CD14-positive monocyte (primary cell): ENCODE data around the gene MAP2. TPM values are rescaled to one million over a fixed set of nuclear protein-coding genes. Genes with fewer than 3 reads are reported as not detected.

Experiments used
- DNase-seq, 3 donors: peaks; one replicate each; pipeline ENCODE4 v3.0.0-alpha.2; 2011 to 2022
- H2AFZ ChIP-seq: 2 replicates; pipeline ENCODE4 v1.6.0; 2012; ENCODE audit warnings: mild to moderate bottlenecking, low read depth, low read length, inconsistent platforms; ENCODE audit not compliant: insufficient read depth, poor library complexity, severe bottlenecking
- H3K27ac ChIP-seq, 2 donors: 1 replicate in 1 of 2; 2 replicates in 1 of 2; pipeline ENCODE4 v1.5.1; 2012 to 2013; ENCODE audit warnings: low read length in 2 of 2, control low read depth in 1 of 2, inconsistent platforms in 1 of 2, low read depth in 1 of 2, mild to moderate bottlenecking in 1 of 2
- H3K27me3 ChIP-seq, 2 donors: one replicate each; pipeline versions ENCODE4 v1.6.0 to v1.6.1; 2011 to 2013; ENCODE audit warnings: low read length in 2 of 2; ENCODE audit not compliant: control insufficient read depth in 2 of 2, insufficient read depth in 2 of 2
- H3K36me3 ChIP-seq, 2 donors: replicated peaks in 1 of 2; 1 replicate in 1 of 2; 2 replicates in 1 of 2; pipeline versions ENCODE4 v1.5.1 to v1.6.1; 2012 to 2013; ENCODE audit warnings: low read length in 2 of 2, control low read depth in 1 of 2, inconsistent platforms in 1 of 2, mild to moderate bottlenecking in 1 of 2; ENCODE audit not compliant: insufficient read depth in 2 of 2, control insufficient read depth in 1 of 2
- H3K4me1 ChIP-seq, 2 donors: 1 replicate in 1 of 2; 2 replicates in 1 of 2; pipeline versions ENCODE4 v1.5.1 to v1.6.1; 2012 to 2013; ENCODE audit warnings: low read length in 2 of 2, control low read depth in 1 of 2, inconsistent platforms in 1 of 2, mild to moderate bottlenecking in 1 of 2, moderate library complexity in 1 of 2; ENCODE audit not compliant: insufficient read depth in 2 of 2, control insufficient read depth in 1 of 2
- H3K4me2 ChIP-seq: replicated peaks from 2 replicates; pipeline ENCODE3; 2012; ENCODE audit warnings: low read length, moderate library complexity, mild to moderate bottlenecking; ENCODE audit not compliant: poor library complexity, severe bottlenecking; ENCODE audit errors: extremely low read depth
- H3K4me3 ChIP-seq, 3 experiments: fragments of 200-600 bp in 1 of 3; sonication (generic) in 1 of 3; replicated peaks in 1 of 3; 1 replicate in 2 of 3; 2 replicates in 1 of 3; pipeline ENCODE4 v1.5.1; 2011 to 2013; ENCODE audit warnings: low read length in 3 of 3, mild to moderate bottlenecking in 3 of 3, control low read depth in 2 of 3, low read depth in 2 of 3, inconsistent platforms in 1 of 3, moderate library complexity in 1 of 3
- H3K79me2 ChIP-seq: 2 replicates; pipeline ENCODE4 v1.6.0; 2012; ENCODE audit warnings: mild to moderate bottlenecking, control low read depth, inconsistent platforms, low read length, moderate library complexity; ENCODE audit not compliant: insufficient read depth
- H3K9ac ChIP-seq: 2 replicates; pipeline ENCODE4 v1.6.0; 2017; ENCODE audit warnings: low read length, mild to moderate bottlenecking; ENCODE audit not compliant: insufficient read depth, poor library complexity, severe bottlenecking
- H3K9me3 ChIP-seq, 2 donors: replicated peaks in 1 of 2; 1 replicate in 1 of 2; 2 replicates in 1 of 2; pipeline versions ENCODE4 v1.5.1 to v1.6.1; 2012 to 2013; ENCODE audit warnings: low read length in 2 of 2, control low read depth in 1 of 2; ENCODE audit not compliant: control insufficient read depth in 1 of 2, insufficient read depth in 1 of 2
- H4K20me1 ChIP-seq: 2 replicates; pipeline ENCODE4 v1.6.0; 2012; ENCODE audit warnings: mild to moderate bottlenecking, low read length, control low read depth, moderate library complexity; ENCODE audit not compliant: insufficient read depth
- H3K27ac Mint-ChIP-seq, 7 donors: one replicate each; pipeline ENCODE4 v1.8.0; 2020; ENCODE audit warnings: mild to moderate bottlenecking in 7 of 7, mixed read lengths in 7 of 7, moderate library complexity in 6 of 7, inconsistent platforms in 2 of 7
- H3K27me3 Mint-ChIP-seq, 3 donors: one replicate each; pipeline ENCODE4 v1.8.0; 2021 to 2022; ENCODE audit warnings: low read depth in 3 of 3, mild to moderate bottlenecking in 3 of 3, mixed read lengths in 3 of 3, moderate library complexity in 3 of 3, inconsistent platforms in 1 of 3
- H3K36me3 Mint-ChIP-seq, 2 donors: one replicate each; pipeline ENCODE4 v1.8.0; 2020; ENCODE audit warnings: mixed read lengths in 2 of 2, inconsistent platforms in 1 of 2, mild to moderate bottlenecking in 1 of 2
- H3K4me1 Mint-ChIP-seq: one replicate; pipeline ENCODE4 v1.8.0; 2020; ENCODE audit warnings: mild to moderate bottlenecking, mixed read lengths
- H3K4me3 Mint-ChIP-seq, 2 donors: one replicate each; pipeline ENCODE4 v1.8.0; 2020; ENCODE audit warnings: mild to moderate bottlenecking in 2 of 2, mixed read lengths in 2 of 2, moderate library complexity in 1 of 2
- H3K9me3 Mint-ChIP-seq, 7 donors: one replicate each; pipeline ENCODE4 v1.8.0; 2020 to 2022; ENCODE audit warnings: mixed read lengths in 7 of 7, mild to moderate bottlenecking in 6 of 7, moderate library complexity in 6 of 7, inconsistent platforms in 2 of 7
- WGBS: methylation state at CpG from one replicate; pipeline ENCODE4 v1.1.5; 2013; ENCODE audit warnings: missing lambda C conversion rate; ENCODE audit not compliant: insufficient coverage; 5-methylcytosine and 5-hydroxymethylcytosine counted together
- intact Hi-C, 2 donors: fragments of 100-400 bp; cut with micrococcal nuclease; formaldehyde crosslinking; loops; one replicate each; pipeline versions ENCODE4 v1.15.0 to v1.15.1; 2023
- polyA plus RNA-seq, 3 donors: library from polyadenylated mRNA; depleted of rRNA in 1 of 3; unstranded in 2 of 3; stranded (reverse) in 1 of 3; fragments of 300-500 nt in 2 of 3; fragments of >200 nt in 1 of 3; fragmentation: Illumina TruSeq in 2 of 3; gene quantifications; 1 replicate in 2 of 3; 2 replicates in 1 of 3; pipeline ENCODE4 v1.2.3, GENCODE V29; 2012 to 2021
- TF ChIP-seq, protein P1 (sequence below): fragments of 200-600 bp; IDR thresholded peaks from one replicate; pipeline ENCODE4 v1.8.0; 2022; ENCODE audit warnings: antibody characterized with exemption, mild to moderate bottlenecking

MAP2 gene
- polyA plus RNA-seq, 3 donors, result not detected

DNA sequence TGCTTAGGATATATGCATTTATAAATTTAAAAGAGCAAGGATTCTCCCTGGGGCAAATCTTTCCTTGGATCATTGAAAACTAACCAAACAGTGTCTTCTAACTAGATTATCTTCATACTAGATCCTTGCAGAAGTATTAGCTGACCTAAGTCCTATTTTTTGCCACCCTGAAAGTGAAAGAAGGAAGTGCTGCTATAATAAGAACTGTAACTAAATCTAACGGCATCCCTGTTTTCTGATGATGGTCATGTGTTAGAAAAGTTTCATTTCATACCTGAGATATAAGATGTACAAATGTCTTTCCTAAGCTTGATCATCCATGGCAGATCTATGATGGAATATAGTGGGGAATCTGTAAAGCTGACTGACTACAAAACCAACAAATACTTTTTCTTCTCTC, 102.7 kb downstream of the MAP2 start:
- TF ChIP-seq, protein P1, sequence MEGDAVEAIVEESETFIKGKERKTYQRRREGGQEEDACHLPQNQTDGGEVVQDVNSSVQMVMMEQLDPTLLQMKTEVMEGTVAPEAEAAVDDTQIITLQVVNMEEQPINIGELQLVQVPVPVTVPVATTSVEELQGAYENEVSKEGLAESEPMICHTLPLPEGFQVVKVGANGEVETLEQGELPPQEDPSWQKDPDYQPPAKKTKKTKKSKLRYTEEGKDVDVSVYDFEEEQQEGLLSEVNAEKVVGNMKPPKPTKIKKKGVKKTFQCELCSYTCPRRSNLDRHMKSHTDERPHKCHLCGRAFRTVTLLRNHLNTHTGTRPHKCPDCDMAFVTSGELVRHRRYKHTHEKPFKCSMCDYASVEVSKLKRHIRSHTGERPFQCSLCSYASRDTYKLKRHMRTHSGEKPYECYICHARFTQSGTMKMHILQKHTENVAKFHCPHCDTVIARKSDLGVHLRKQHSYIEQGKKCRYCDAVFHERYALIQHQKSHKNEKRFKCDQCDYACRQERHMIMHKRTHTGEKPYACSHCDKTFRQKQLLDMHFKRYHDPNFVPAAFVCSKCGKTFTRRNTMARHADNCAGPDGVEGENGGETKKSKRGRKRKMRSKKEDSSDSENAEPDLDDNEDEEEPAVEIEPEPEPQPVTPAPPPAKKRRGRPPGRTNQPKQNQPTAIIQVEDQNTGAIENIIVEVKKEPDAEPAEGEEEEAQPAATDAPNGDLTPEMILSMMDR, result no peak
- Histone ChIP-seq H3K79me2 (no peaks in the 10 kb centered on the region), H3K36me3 (no peaks in the 10 kb centered on the region), H3K4me3 (peak overlapping the region; percentile 34 to 71 (median 40)), H3K4me1 (peaks cover 18 to 24% of the 10 kb centered on the region in 2 donors), H3K9me3 (no peaks in the 10 kb centered on the region), H3K4me2 (peak overlapping the region; percentile 73), H3K27ac (peak overlapping the region in 1 of 2 donors; percentile 74), H2AFZ (peak overlapping the region; percentile 45), H4K20me1 (no peaks in the 10 kb centered on the region), H3K27me3 (no peaks in the 10 kb centered on the region), H3K9ac (peak overlapping the region; percentile 2)
- intact Hi-C loops, result no loop called here
- H3K9me3 Mint-ChIP-seq, result no peaks in the 10 kb centered on the region
- no peaks in the 10 kb centered on the region for H3K36me3 Mint-ChIP-seq
- H3K4me1 Mint-ChIP-seq, result peaks cover 25% of the 10 kb centered on the region
- no CpG with 5 or more reads among the region's 1 CpG for WGBS
- DNase-seq, result peak; percentile 30 to 46 (median 41)
- peak overlapping the region; percentile 43 to 88 (median 76) for H3K27ac Mint-ChIP-seq
- peak overlapping the region; percentile 34 to 64 for H3K4me3 Mint-ChIP-seq
- no peaks in the 10 kb centered on the region for H3K27me3 Mint-ChIP-seq

DNA sequence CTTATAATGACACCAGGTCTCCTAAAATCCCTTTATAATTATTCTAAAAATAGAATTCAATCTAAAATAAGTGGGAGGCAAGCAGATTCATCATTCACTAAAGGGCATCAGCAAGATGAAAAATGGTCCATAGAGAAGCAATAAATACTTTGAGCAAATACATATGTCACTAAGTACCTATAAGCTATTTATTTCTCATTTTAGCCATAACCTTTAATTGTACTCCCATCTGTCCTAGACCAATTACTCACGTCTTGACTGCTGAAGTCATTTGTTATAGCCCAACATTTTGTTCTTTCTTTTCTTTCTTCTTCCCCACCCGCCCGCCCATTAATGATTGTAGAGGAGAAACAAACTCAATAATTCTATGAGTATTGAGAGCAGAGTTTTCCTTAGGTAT, 105.7 kb downstream of the MAP2 start:
- no peaks in the 10 kb centered on the region for H3K36me3 ChIP-seq
- DNase-seq, result no peak
- no peaks in the 10 kb centered on the region for H3K79me2 ChIP-seq
- Mint-ChIP-seq H3K9me3 (peaks cover 0 to 2% (median 0%) of the 10 kb centered on the region in 7 donors), H3K4me3 (no peak overlapping the region), H3K27me3 (peaks cover 0 to 3% (median 2%) of the 10 kb centered on the region in 3 donors), H3K27ac (no peak overlapping the region), H3K36me3 (no peaks in the 10 kb centered on the region), H3K4me1 (peaks cover 25% of the 10 kb centered on the region)
- intact Hi-C loops, result no loop called here
- no peaks in the 10 kb centered on the region for H3K27me3 ChIP-seq
- H3K9ac ChIP-seq, result no peak overlapping the region
- TF ChIP-seq, protein P1, result no peak
- no peaks in the 10 kb centered on the region for H3K9me3 ChIP-seq
- no peak overlapping the region for H3K4me3 ChIP-seq
- H3K4me1 ChIP-seq, result peaks cover 18 to 24% of the 10 kb centered on the region in 2 donors
- H2AFZ ChIP-seq, result no peak overlapping the region
- no peaks in the 10 kb centered on the region for H4K20me1 ChIP-seq
- no CpG with 5 or more reads among the region's 3 CpGs for WGBS
- no peak overlapping the region for H3K4me2 ChIP-seq
- no peak overlapping the region for H3K27ac ChIP-seq
